ENCODE measurements around the gene CAMK4. TPM values are rescaled to one million over a fixed set of nuclear protein-coding genes. Genes with fewer than 3 reads are reported as not detected.
"Not testable (repeated sequence)": the region's sequence is repeated elsewhere in the genome, so short reads cannot be mapped to it uniquely, and the experiment has no call there.

Gene CAMK4
- total RNA-seq, 1 donor from 2014 or later = 2.2 TPM

DNA sequence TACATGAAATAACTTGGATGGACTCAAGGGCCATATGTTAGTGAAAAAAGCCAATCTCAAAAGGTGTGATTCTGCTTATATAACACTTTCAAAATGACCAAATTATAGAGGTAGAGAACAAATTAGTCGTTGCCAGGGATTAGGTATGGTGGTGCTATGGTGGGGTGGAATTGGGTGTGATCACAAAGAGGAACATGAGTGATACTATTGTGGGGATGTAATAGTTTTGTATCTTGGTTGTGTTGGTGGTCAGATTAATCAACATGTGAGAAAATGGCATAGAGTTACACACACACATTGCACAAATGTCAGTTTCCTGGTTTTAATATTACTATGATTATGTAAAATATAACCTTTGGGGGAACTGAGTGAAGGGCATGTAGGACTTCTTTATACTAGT lies 31.9 kb downstream of the CAMK4 start:
- no peak for DNase-seq (ENCODE audit: low read depth, low spot score)

- DNase-seq (ENCODE audit: low read depth, low spot score) = not testable (repeated sequence)
Measured at GRCh38 chr5:111257610-111258009, 33.4 kb downstream of the CAMK4 start.

- DNase-seq (ENCODE audit: low read depth, low spot score) = no peak
Measured at GRCh38 chr5:111259636-111260035, 35.5 kb downstream of the CAMK4 start.

GRCh38 chr5:111261610-111262009 lies 37.4 kb downstream of the CAMK4 start:
- no peak for DNase-seq (ENCODE audit: low read depth, low spot score)

- DNase-seq (ENCODE audit: low read depth, low spot score) = no peak
Measured at GRCh38 chr5:111262153-111262552, 38.0 kb downstream of the CAMK4 start.

DNA sequence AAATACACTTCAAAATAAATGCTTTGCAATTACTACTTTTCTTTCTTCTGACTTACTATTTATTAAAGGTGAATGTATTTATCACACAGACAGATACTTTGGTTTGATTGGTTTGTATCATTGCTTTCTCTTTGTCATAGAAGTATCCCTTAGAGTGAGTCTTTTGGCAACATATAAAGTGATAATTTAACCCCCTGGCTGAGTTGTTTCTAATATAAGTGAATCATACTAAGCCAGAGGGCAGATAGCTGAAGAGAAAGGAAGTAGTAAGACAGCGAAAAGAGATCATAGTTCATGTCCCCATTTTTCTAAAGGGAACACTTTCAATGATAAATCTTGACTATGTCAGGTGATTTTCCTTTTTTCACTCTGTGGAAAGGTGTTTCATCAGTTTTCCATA lies 38.6 kb downstream of the CAMK4 start:
- DNase-seq (ENCODE audit: low read depth, low spot score) = no peak

GRCh38 chr5:111266491-111266890 lies 42.3 kb downstream of the CAMK4 start:
- DNase-seq (ENCODE audit: low read depth, low spot score) = no peak

DNA sequence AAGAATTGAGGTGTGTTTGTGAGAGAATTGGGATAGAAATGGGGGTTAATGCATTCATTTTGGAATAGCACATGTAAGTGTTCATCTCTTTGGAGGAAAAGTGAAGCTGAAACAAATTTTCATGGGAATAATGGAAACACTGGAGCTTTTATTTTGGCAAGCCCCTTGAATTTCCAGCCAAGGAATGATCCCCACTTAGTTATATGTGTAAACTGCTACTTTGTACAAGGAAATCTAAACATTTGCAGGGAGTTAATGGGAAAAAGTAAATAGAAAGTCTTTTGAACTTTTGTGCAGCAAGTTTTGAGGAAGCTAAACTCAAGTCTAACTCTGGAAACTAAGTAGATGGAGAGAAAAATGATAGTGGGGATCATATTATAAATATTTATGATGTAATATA lies 44.1 kb downstream of the CAMK4 start:
- no peak for DNase-seq (ENCODE audit: low read depth, low spot score)

- no peak for DNase-seq (ENCODE audit: low read depth, low spot score)
Measured at GRCh38 chr5:111271885-111272284, 47.7 kb downstream of the CAMK4 start.

GRCh38 chr5:111277061-111277460 lies 52.9 kb downstream of the CAMK4 start:
- DNase-seq (ENCODE audit: low read depth, low spot score) = no peak

DNA sequence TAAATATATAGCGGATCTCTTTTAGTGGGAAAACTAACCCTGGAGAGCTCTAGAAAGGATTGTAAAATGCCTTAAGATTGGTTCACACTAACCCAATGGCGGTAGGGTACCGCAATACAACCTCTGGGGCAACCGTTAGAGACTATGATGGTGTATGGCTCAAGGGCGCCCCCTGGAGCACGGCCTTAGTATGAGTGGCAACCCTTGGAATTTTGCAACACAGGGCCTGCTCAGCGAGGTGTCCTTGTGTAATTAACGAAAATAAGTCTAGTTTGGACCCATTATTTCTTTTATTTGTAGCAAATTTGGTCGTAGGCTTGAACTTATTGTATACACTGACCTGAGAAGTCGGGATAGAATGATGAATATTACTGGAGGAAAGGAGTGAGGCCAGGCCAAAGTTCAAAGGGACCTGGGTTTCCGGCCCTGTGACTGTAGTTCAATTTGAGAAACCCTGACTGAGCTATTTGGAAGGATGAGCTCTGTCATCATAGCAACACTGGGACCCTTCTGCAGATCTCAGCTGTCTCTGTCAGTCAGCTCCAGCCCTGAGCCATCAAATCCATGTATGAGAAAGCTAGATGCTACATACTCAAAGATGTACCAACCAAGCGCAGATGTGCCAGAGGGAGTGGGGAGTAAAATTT lies 54.8 kb downstream of the CAMK4 start:
- DNase-seq (ENCODE audit: low read depth, low spot score) = no peak

GRCh38 chr5:111280282-111280951 lies 56.2 kb downstream of the CAMK4 start:
- DNase-seq (ENCODE audit: low read depth, low spot score) = no peak

DNA sequence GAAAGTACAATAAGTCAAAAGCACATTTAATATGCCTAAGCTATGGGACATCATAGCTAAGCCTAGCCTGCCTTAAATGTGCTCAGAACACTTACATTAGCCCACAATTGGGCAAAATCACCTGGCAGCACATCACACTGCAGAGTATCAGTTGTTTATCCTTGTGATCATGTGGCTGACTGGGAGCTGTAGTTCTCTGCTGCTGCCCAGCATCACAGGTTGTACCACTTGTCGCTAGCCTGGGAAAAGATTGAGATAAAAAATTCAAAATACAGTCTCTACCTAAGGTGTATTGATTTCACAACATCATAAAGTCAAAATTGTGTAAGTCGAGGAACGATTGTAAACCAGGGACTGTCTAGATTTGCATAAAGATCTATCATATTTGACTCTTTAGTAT lies 58.6 kb downstream of the CAMK4 start:
- no peak for DNase-seq (ENCODE audit: low read depth, low spot score)

- DNase-seq (ENCODE audit: low read depth, low spot score) = no peak
Measured at GRCh38 chr5:111284825-111285224, 60.6 kb downstream of the CAMK4 start.

DNA sequence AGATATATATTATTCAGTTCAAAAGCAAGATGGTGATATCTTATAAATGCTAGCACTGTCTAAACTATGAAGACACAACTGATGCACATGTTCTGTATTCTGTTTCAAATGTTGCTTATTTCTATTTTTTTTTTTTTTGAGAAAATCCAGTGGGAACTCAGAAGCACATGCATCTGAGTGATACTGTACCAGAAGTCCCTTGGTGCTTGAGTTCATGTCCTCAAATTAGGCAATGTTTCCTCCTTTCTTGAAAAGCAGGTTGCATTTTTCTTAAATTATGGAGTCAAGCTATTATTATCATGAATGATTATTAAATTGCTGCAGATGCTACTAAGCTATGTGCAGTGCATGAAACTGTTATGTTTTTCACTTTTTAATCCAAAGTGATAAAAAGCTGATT lies 70.4 kb downstream of the CAMK4 start:
- DNase-seq (ENCODE audit: low read depth, low spot score) = no peak

GRCh38 chr5:111295649-111296048 lies 71.5 kb downstream of the CAMK4 start:
- DNase-seq (ENCODE audit: low read depth, low spot score) = no peak

DNA sequence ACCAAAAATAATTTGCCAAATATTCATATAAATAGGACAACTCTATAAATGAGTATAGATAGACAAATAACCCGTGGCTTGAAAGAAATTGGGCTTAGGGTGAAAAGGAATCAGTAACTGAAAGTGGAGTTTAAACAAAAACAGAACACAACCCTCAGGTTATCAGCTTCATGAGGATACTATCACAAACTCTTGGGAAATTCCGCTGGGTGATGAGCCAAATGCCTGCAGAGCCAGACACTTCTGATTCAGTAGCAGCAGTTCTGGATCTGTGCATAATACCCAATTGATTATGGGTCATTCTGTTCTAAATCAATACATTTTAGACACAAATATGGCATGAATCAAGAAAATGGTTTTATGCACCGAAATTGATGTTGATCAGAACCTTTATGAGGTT lies 72.4 kb downstream of the CAMK4 start:
- no peak for DNase-seq (ENCODE audit: low read depth, low spot score)

- DNase-seq (ENCODE audit: low read depth, low spot score) = no peak
Measured at GRCh38 chr5:111299067-111299481, 74.9 kb downstream of the CAMK4 start.

GRCh38 chr5:111299831-111300432 lies 75.7 kb downstream of the CAMK4 start:
- no peak for DNase-seq (ENCODE audit: low read depth, low spot score)

- DNase-seq (ENCODE audit: low read depth, low spot score) = no peak
Measured at GRCh38 chr5:111301264-111301663, 77.1 kb downstream of the CAMK4 start.

GRCh38 chr5:111302043-111302442 lies 77.9 kb downstream of the CAMK4 start:
- not testable (repeated sequence) for DNase-seq (ENCODE audit: low read depth, low spot score)

DNA sequence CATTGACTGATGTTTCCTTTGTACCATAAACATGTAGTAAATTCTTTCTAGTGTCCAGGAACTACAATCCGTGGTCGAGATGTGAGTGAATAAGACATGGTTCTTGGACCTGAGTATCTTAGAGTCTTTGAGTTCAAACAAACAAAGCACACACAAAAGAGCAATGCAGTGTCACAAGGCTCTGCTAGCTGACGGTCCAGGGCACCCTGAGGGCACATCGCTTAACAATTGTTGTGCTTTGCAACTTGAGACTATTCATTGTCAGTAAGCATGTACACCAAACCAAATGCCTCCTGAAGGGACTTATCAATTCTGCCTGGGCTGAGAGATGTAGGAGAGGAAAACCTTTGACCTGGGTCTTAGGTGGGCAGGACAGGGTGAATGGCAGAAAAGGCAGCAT lies 84.8 kb downstream of the CAMK4 start:
- no peak for DNase-seq (ENCODE audit: low read depth, low spot score)

DNA sequence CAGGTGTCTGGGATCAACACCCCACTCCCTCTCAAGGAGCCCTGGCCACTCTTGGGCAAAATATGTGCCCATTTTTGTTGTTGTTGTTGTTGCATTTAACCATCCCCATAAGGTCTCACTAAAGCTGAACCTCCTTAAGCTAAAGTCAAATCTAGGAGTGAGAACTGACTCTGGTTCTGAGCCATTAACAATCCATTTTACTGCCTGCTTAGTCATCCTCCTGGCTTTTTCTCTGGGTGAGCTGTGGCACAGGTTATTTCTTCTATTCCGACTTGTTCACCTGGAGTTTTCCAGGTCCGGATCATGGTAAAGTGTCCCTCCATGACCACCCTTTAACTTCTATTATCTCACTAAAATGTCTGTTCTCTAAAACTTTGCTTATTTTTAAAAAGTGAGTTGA lies 85.2 kb downstream of the CAMK4 start:
- no peak for DNase-seq (ENCODE audit: low read depth, low spot score)
